K562 (cell line): ENCODE measurements around the gene IQGAP3. TPM values are rescaled to one million over a fixed set of nuclear protein-coding genes. Genes with fewer than 3 reads are reported as not detected.
A peak's percentile ranks its signal among the peaks of the same experiment; 100 is the strongest.

Experiments used
- CREB3L1 ChIP-seq: fragments of 450-650 bp; IDR thresholded peaks from 2 replicates; pipeline ENCODE4 v1.6.1; 2014; ENCODE audit warnings: low read depth, mild to moderate bottlenecking, moderate library complexity, borderline replicate concordance
- GATAD2B ChIP-seq: fragments of 450-650 bp; IDR thresholded peaks from 2 replicates; pipeline ENCODE4 v1.6.1; 2017; ENCODE audit warnings: mild to moderate bottlenecking, borderline replicate concordance
- LCOR ChIP-seq: sonication (generic); formaldehyde crosslinking; IDR thresholded peaks from 2 replicates; pipeline ENCODE4 v1.8.0; 2022; ENCODE audit warnings: mild to moderate bottlenecking, missing genetic modification reagents
- LEF1 ChIP-seq: fragments of 450-650 bp; IDR thresholded peaks from 2 replicates; pipeline ENCODE4 v1.6.1; 2016; ENCODE audit warnings: mild to moderate bottlenecking
- MAX ChIP-seq: sonication (generic); formaldehyde crosslinking; IDR thresholded peaks from 2 replicates; pipeline ENCODE4 v1.9.0; 2022; ENCODE audit warnings: mild to moderate bottlenecking, missing genetic modification reagents
- MBD2 ChIP-seq: sonication (generic); IDR thresholded peaks from 2 replicates; pipeline ENCODE4 v1.6.1; 2016; ENCODE audit warnings: low read depth, borderline replicate concordance
- PHB ChIP-seq: fragments of 250-450 bp; sonication (Bioruptor Pico); IDR thresholded peaks from 2 replicates; pipeline ENCODE4 v1.5.0; 2021
- REST ChIP-seq, 2 experiments: fragments of 450-650 bp; formaldehyde crosslinking in 1 of 2; IDR thresholded peaks; 2 replicates each; pipeline versions ENCODE4 v1.4.0 to v1.6.1; 2014 to 2020; ENCODE audit warnings: mild to moderate bottlenecking in 2 of 2, borderline replicate concordance in 1 of 2, low read depth in 1 of 2
- VEZF1 ChIP-seq: fragments of 200-800 bp; sonication (Bioruptor generic); IDR thresholded peaks from 2 replicates; pipeline ENCODE4 v1.6.1; 2017; ENCODE audit warnings: missing genetic modification characterization, missing compliant biosample characterization
- YY1 ChIP-seq, 3 experiments: IDR thresholded peaks; 2 replicates each; pipeline ENCODE4 v1.6.1; 2011; ENCODE audit warnings: low read length in 2 of 3, mild to moderate bottlenecking in 2 of 3, moderate library complexity in 2 of 3, borderline replicate concordance in 1 of 3, control low read depth in 1 of 3, low read depth in 1 of 3; ENCODE audit not compliant: insufficient read depth in 3 of 3, insufficient replicate concordance in 2 of 3, control insufficient read depth in 1 of 3, insufficient read length in 1 of 3; ENCODE audit errors: extremely low read depth in 1 of 3
- ZBTB43 ChIP-seq: sonication (generic); formaldehyde crosslinking; IDR thresholded peaks from 2 replicates; pipeline ENCODE4 v1.8.0; 2023; ENCODE audit warnings: mild to moderate bottlenecking, missing genetic modification reagents
- ZNF444 ChIP-seq: fragments of 250-450 bp; sonication (Bioruptor Pico); IDR thresholded peaks from 2 replicates; pipeline ENCODE4 v1.4.0; 2020; ENCODE audit warnings: mild to moderate bottlenecking, moderate library complexity
- polyA plus RNA-seq, 8 experiments: library from polyadenylated mRNA; depleted of rRNA in 4 of 8; stranded (reverse) in 5 of 8; unstranded in 3 of 8; fragments of >200 nt; fragmentation: Nextera tagmentation in 2 of 8; fragmentation: Illumina TruSeq in 1 of 8; extraction: Ambion mirVana in 2 of 8; extraction: Trizol in 1 of 8; gene quantifications; 2 replicates each; pipeline versions ENCODE4 v1.2.1 to v1.2.3, GENCODE V29; 2011 to 2014; ENCODE audit warnings: inconsistent platforms in 1 of 8, missing spikeins in 1 of 8
- total RNA-seq, 7 experiments: library from RNA; depleted of rRNA in 6 of 7; stranded (reverse); fragments of >200 nt in 6 of 7; fragmentation: Illumina TruSeq in 2 of 7; extraction: Trizol in 2 of 7; gene quantifications; 2 replicates each; pipeline versions ENCODE4 v1.2.1 to v1.2.3, GENCODE V29; 2011 to 2021; ENCODE audit warnings: low replicate concordance in 1 of 7

IQGAP3 gene
- total and polyA plus RNA-seq, 9 of the 15 experiments (the other 6 are each of a cell fraction or from before 2014, with no cell fraction given): 1.4 to 16.6 (median 11.9) TPM

GRCh38 chr1:156591432-156592157 is 19.2 kb upstream of the IQGAP3 start, which contains the start of gene NAXE (continued):
- peak; percentile 30; the same call in 1 of the 2 replicates for TF ChIP-seq ZBTB43 (CRISPR knock-in tag)
- TF ChIP-seq MAX (CRISPR knock-in tag): peak; percentile 76
- TF ChIP-seq PHB (CRISPR knock-in tag): peak; percentile 60; the same call in 1 of the 2 replicates
- TF ChIP-seq LCOR: peak; percentile 21; the same call in 1 of the 2 replicates
- peak in 2 of 3 experiments; percentile 24 for TF ChIP-seq YY1 (IDR thresholded peaks at IDR 0.05; ENCODE audit: borderline replicate concordance in 1 of 3, control insufficient read depth in 1 of 3, extremely low read depth in 1 of 3, insufficient read depth in 3 of 3, insufficient read length in 1 of 3, insufficient replicate concordance in 2 of 3, low read depth in 1 of 3, low read length in 2 of 3)
- TF ChIP-seq MBD2: peak; percentile 72; the same call in 1 of the 2 replicates
- TF ChIP-seq REST (IDR thresholded peaks at IDR 0.05; ENCODE audit: borderline replicate concordance): no peak
- 0 out of 2 replicates have a peak, but pooled peaks have one; percentile 28 for TF ChIP-seq REST (CRISPR knock-in tag; IDR thresholded peaks at IDR 0.05; ENCODE audit: low read depth)
- TF ChIP-seq ZNF444 (CRISPR knock-in tag): no peak
- TF ChIP-seq VEZF1 (CRISPR knock-in tag): peak; percentile 56
- 0 out of 2 replicates have a peak, but pooled peaks have one; percentile 70 for TF ChIP-seq GATAD2B
- peak; percentile 60; the same call in 1 of the 2 replicates for TF ChIP-seq CREB3L1
- TF ChIP-seq LEF1: peak; percentile 33; the same call in 1 of the 2 replicates
